ENCODE results near the gene SERTAD1. TPM values are rescaled to one million over a fixed set of nuclear protein-coding genes. Genes with fewer than 3 reads are reported as not detected.

SERTAD1 gene
- total RNA-seq, 1 experiment from 2014 or later, result 22.0 TPM

DNA sequence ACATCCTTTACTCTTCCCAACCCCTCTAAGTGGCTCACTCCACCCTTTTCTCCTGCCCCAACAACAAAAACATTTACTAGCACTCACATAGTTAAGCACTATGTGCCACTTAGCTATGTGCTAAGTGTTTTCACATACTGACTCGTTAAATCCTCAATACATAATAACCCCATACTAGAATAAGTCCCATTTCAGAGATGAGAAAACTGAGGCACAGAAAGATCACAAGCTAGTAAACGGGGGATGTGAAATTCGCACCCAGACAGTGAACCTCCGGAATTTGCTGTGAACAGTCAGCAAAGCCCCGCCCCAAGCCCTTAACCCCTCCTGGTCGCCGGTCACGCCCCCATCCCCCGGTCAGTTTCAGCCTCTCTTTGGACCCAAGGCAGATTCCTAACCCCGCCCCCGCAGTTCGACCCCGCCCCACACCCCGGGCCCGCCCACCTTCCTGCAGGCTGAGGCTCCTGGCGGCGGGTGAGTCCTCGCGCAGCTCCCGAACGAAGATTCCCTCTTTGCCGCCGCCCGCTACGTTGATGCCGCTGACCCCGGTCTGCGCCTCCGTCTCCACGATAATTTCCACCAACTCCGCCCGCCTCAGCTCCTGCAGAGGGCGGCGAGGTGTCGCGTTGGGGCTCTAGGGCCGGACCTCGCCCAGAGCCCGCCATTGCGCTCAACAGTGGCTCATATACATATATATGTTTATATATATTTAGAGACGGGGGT lies 22.4 kb downstream of the SERTAD1 start:
- peak; percentile 87 for DNase-seq (ENCODE audit: low read depth)

DNA sequence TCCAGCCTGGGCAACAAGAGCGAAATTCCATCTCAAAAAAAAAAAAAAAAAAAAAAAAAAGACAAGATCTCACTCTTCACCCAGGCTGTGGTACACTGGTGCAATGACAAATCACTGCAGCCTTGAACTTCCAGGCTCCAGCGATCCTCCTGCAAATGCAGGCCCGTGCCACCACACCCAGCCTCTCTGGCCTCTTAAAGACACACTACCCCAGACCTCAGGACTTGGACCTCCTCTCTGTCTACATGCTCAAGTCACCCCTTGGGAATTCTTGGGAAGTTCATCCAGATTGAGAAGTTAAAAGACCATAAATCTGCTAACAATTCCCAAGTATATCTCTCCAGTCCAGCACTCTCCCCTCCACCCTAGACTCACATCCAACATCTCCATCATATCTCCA lies 25.2 kb downstream of the SERTAD1 start:
- no peak for DNase-seq (ENCODE audit: low read depth)

DNA sequence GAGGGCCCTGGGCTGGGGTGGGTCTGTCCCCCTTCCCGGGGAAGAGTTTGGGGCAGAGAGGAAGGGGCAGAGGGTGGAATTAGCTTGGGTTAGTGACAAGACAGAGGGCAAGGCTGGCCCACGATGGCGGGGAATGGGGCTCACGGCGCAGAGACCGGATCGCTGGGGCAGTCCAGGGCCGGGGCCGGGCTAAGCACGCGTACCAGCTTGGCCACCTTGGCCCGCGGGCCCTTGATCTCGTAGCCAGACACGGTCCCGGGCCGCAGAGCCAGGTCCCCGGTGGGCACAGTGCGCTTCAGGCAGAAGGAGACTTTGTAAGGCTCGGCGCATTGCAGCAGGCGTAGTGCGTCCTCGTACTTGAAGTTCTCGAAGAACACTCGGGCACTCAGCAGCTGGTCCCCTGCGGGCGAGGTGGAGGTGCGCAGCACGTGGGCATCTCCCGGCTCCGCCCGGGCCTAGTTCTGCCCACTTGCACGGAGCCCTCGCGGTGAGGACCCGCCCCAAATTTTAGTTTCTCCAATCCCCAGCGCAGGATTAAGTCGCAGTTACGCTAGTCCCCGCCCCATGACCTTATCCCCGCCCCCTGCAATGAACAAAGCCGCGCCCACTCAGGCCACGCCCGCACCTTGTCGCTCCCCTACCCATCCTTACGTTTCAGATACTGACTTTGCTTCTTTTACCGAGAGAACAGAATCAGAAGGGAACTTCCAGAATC lies 27.2 kb downstream of the SERTAD1 start:
- no peak for DNase-seq (ENCODE audit: low read depth)

DNA sequence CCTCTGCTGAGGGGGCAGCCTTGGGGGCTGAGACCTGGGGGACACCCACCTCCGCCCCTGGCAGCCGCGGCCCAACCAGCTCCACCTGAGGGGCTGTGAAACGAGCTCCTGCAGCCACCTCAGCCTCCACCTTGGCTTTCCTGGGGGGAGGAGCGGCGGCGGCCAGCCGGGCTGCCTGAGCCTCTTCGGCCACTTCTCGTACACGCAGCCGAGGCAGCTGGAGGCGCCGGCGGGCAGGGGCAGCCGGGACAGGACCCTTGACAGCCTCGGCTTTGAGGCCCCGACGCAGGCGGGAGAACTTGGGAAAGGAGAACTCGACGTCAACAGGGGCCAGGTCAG lies 28.3 kb downstream of the SERTAD1 start:
- no peak for DNase-seq (ENCODE audit: low read depth)

DNA sequence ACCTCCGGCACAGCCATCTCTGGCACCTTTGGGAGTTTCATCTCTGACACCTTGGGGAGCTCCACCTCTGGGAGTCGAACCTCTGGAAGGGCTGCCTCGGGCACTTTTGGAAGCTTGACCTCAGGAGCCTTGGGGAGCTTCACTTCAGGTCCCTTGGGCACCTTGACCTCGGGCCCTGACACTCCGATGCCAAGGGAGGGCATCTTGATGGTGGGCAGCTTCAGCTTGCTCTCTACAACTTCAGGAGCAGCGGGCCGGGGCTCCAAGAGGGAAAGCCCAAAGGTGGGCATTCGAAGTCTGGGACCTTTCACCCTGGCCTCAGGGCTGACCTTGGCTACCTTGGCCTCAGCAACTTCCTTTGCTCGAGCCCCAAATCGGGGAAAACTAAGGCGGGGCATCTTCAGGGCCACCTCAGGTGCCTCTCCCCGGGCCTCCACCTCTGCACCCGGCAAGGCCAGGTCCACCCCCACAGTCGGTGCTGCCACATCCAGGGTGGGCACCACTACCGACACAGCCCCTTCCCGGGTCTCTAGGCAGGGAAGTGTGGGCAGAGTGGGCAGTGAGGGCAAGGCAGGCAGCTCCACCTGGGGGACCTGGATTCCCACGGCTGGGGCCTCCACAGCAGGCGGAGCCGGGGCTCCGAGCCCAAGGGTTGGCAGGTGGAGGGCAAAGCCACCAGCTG lies 28.8 kb downstream of the SERTAD1 start:
- no peak for DNase-seq (ENCODE audit: low read depth)

DNA sequence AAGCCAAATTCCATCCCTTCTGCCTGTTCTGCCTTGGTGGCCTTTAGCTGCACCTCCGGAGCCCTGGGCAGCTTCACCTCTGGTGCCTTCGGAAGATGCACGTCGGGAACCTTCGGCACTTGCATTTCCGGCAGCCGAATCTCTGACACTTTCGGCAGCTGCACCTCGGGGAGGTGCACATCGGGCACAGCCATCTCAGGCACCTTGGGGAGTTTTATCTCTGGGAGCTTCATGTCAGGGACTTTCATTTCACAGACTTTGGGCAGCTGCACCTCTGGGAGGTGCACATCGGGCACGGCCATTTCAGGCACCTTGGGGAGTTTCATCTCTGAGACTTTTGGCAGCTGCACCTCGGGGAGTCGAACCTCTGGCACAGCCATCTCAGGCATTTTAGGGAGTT lies 29.8 kb downstream of the SERTAD1 start:
- no peak for DNase-seq (ENCODE audit: low read depth)

DNA sequence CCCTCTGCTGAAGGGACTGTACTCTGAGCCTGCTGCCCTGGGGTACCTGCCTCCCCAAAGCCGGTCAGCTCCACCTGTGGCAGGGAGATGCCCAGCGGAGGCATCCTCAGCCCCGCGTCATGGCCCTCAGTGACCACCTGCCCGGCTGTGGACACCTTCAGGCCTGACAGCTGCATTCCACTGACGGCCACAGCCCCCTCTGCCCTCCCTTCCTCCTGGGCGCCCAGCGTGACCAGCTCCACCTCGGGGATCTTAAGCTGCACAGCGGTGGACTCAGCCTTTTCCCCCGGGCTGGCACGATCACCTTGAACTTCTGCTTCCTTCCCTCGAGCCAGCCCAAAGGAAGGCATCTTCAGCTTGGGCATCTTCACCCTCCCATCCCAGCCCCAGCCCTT lies 31.0 kb downstream of the SERTAD1 start:
- no peak for DNase-seq (ENCODE audit: low read depth)

DNA sequence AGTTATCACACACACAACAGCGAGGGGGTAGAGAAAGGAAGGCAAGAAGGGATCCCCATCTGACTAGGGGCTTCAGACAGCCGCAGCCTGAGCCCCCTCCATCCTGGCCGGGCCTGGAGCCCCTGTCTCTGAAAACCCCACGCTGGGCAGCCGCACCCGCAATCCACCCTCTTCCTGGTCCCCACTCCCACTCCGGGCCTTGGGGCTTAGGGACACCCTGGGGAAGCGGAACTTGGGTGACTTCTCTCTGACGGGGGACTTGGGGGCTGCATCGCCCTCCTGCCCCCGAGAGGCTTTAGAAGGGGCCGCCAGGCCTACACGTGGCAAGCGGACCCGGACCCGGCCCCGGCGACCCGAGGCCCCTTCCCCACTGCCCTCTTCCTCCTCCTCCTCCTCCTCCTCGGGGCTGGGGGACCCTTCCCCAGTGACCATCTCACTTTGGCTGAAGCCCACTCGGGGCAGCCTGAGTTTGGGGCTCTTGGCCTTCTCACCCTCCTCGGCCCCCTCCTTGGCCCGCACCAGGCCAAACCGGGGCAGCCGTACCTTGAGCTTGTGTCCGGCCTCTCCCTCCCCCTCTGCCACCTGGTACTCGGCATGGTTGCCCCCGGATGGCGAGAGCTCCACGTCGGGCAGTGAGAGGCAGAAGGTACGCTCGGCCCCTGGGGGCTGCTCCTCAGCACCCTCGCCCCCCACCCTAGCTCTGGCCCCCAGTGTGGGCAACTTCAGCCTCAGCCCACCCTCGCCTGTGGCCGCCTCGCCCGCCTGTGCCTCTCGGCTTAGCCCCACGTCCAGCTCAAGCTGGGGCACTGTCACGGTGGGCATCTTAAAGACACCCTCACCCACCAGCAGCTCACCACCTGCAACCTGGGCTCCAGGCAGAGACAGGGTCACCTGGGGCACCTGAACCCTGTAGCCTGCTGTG lies 31.6 kb downstream of the SERTAD1 start:
- DNase-seq (ENCODE audit: low read depth), result no peak

DNA sequence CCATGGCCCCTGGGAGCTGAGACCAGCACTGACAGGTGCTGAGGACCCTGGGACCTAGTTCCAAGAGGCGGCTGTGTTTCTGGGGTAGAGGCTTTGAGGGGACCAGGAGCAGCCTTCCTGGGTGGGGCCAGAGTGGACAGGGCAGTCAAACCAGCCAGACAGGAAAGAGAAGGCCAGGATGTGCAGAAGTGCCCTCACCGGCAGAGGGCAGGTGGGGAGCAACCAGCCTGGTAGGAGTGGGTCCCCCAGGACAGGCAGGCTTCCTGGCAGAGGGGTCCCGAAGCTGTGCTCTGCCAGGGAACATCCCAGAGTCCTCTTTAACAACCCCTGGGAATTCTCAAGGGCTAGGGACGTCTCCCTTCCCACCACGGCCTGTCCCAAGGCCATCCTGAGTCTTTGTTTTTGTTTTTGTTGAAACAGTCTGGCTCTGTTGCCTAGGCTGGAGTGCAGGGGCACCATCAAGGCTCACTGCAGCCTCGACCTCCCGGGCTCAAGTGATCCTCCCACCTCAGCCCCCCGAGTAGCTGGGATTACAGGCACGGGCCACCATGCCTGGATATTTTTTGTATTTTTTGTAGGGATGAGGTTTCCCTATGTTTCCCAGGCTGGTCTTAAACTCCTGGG lies 32.8 kb downstream of the SERTAD1 start:
- DNase-seq (ENCODE audit: low read depth), result no peak

DNA sequence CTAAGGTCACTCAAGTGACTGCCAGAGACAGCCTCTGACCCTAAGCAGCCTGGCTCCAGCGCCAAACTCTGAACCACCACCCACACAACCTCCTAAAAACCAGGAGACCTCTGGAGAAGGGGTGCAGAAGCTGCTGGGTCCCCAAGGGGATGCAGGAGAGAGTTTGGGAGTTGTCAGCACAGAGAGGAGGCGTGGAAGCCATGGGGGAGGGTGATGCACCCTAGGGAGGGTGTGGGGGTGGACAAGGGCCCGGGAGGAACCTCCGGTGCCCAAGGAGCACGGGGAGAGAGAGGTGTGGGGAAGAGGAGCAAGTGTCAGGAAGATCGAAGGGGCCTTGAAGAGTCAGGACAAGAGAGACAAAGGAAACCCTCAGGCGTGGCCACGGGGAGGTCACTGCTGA lies 33.7 kb downstream of the SERTAD1 start:
- no peak for DNase-seq (ENCODE audit: low read depth)

DNA sequence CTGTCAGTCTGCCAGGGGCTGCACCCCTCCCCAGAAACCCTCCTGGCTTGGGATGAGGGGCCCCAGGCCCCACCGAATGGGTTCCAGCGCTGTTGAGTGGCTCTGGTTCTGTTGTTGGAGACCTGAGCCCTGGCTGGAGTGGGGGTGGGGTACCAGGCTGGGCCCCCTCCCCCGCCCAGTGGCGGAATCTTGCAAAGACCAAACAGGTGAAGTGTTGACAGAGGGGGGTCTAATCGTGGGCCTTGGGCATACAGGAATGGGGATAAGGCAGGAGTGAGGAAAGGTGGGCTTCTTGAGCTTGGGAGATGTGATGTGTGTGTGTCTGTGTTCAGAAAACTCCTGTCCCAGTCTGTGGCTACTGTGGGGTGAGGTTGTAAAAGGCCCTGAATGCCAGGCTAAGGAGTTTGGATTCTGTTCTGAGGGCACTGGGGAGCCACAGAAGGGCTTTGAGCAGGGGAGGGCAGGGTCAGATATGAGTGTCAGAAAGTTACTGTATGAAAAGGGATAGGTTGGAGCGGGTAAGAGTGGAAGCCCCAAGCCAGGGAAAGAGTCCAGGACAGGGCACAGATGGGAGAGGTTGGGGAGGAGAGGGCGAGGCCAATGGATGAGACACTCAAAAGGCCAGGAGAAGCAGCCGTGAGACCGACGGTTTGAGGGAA lies 35.6 kb downstream of the SERTAD1 start, which contains the start of gene HIPK4:
TSS of gene HIPK4 (minus strand) at position 98 of the 659 bp plus-strand sequence. CDS start 279 bp downstream, outside the sequence.
- no peak for DNase-seq (ENCODE audit: low read depth)

DNA sequence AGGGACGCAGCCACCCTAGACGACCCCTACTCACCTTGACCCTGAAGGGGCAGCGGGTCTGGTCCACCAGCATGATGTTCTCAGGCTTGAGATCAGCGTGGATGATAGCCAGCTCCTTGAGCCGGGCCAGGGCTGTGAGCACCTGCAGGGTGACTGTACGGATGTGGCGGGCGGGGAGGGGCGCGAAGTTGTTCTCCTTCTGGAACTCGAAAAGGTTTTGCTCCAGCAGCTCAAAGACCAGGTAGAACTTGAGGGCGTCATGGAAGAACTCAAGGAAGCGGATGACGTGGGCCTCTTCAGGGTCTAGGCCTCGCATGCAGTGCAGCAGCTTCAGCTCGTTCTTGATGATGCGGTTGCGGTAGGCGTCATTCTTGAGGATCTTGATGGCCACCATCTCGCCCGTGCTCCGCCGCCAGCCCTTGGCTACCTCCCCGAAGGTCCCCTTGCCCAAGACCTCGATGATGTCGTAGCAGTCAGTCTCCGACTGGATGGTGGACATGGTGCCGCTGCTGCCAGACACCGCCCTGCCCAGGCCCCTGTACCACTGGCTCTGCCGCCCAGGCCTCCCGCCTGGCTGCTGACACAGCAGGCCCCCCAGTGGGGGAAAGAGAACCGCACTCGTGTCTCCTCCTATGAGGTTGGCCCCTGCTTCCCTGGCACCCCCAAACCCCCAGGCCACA lies 36.2 kb downstream of the SERTAD1 start:
- DNase-seq (ENCODE audit: low read depth), result no peak

DNA sequence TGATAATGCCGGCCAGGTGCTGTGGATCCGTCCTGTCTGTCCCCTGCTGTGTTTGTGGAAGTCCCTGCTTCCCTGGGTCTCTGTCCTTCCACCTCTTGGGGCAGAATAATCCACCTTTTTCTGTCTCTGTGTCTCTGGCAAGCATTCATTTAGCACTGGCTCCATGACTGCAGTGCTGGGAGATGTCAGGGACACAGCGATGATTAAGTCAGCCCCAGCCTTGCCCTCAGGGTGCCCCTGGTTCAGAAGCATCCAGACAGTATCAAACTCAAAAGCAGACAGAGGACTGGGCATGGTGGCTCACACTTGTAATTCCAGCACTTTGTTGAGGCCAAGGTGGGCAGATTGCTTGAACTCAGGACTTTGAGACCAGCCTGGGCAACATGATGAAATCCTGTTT lies 37.3 kb downstream of the SERTAD1 start:
- DNase-seq (ENCODE audit: low read depth), result peak; percentile 29

DNA sequence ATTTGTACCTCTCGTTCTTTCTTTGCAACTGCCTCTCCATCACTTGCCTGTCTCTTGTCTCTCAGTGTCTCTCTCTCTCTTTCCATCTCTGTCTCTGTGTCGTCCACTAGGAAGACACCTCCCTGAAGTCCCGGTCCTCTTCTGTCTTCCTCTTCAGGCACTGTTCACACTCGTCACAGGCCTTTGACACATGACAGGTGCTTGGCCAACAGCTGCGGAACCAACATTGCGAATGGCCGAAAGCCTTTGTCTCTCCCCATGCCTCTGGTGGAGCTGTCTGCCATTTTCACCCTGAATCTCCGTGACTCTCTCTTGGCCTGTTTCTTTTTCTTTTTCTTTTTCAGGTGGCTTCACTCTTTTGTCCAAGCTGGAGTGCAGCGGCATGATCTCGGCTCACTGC lies 38.6 kb downstream of the SERTAD1 start:
- no peak for DNase-seq (ENCODE audit: low read depth)

DNA sequence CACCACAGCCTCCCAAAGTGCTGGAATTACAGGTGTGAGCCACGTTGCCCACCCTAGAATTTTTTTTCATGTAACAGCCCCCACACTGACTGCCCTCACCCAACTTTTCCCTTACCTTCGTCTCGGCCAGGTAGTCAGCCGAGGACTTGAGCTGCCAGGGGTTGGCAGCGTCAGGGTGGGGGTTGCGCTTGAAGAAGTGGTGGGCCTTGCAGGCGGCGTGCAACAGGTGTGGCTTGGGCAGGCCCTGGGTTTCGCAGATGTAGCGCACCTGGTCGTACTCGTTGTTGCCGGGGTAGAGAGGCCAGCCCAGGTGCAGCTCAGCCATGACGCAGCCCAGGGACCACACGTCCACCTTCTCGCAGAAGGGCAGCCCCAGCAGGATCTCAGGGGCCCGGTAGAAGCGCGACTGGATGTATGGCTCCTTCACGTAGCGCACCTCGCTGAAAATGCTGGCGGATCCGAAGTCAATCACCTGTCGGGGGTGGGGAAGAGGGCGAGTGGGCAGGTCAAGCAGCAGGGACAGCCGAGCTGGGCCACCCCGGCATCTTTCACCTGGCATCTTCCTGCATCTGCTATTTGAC lies 42.0 kb downstream of the SERTAD1 start:
- no peak for DNase-seq (ENCODE audit: low read depth)

DNA sequence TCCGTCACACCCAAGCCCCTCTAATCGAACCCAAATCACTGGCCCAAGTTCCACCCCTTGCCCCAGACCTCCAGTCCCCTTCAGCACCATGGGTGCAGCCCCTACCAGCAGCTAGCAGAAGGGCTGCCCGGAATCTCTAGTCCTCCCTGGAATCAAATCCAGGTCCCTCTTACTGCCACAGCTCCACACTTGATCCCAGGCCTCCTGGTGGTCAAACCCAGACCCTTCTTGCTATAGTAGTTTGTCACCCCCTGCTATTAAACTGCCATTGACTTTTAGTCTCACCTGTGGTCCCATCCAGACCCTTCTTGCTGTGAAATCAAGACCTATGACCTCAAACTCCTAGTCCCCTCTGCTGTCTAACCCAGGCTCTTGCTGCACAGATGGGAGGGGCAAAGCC lies 44.5 kb downstream of the SERTAD1 start:
- no peak for DNase-seq (ENCODE audit: low read depth)

DNA sequence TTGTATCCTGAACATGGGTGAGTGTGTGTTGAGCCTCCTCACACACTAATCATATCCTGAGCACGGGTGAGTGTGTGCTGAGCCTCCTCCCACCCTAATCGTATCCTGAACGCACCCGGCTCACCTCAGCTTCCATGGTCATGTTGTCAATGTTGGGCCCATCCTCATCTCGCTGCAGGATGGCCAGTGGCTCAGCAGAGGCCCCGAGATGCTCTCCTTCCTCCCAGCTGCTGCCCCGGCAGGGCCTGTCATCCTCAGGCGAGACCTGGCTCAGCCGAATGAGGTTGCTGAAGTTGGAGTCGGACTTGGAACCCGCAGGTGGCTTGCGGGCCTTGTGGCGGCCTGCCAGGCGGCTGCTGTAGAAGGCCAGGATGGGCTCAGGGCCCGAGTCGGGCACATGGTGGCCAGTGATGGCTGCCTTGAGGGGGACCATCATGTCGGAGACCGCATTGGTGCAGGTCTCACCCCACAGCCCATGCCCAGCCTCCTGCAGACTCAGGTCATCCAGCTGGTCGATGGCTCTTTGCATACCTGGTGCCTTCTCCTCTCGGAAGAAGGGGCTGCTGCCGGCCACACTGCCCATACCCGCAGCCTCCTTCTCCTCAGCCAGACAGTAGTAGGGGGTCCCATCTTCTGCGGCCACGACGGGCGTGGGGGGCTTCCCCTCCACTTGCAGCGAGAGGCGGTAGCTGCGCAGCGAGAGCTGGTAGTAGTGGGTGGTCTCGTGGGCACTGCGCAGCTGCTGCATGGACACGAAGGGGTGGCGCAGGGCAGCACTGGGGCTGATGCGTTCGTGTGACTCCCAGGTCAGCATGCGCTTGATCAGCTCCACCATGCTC lies 45.4 kb downstream of the SERTAD1 start:
- no peak for DNase-seq (ENCODE audit: low read depth)

DNA sequence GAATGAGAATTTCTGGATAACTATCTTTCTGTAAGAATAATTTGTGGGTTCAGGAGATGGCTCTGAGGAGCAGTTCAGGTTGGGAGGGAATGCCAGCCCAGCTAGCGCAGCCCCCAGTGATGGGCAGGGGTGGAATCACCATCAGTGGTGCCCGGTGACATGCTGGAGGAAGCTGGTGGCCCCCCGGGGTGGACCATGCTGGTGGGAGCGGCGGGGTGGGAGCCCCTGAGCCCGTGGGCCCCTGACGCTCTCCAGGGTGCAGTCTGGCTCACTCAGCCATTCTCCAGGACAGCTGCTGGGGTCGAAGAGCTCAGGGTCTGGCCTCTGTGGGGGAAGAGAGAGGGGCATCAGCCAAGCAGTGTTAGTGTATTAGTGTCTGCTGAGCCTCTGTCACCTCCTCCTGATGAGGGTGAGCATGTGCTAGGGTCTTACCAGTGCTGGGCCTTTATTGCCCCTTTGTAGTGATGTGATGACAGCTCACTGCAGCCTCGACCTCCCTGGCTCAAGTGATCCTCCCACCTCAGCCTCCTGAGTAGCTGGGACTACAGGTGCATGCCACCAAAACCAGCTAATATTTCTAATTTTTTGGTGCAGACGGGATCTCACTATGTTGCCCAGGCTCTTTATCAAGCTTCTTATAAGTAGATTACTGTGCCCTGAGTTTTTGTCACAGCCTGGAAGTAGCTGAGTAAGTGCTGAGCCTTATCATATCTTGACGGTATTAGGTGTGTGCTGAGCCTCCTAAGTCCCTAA lies 46.2 kb downstream of the SERTAD1 start:
- DNase-seq (ENCODE audit: low read depth), result no peak
